Type B pancreatic cell (in vitro differentiated cells): ENCODE results near the gene ZFAND2B. TPM values are rescaled to one million over a fixed set of nuclear protein-coding genes. Genes with fewer than 3 reads are reported as not detected.
"Not testable (repeated sequence)": the region's sequence is repeated elsewhere in the genome, so short reads cannot be mapped to it uniquely, and the experiment has no call there.

ENCODE experiments used
- DNase-seq: peaks from one replicate; pipeline ENCODE4 v3.0.0; 2021; ENCODE audit warnings: mixed read lengths; ENCODE audit not compliant: unreplicated experiment; ENCODE audit errors: extremely low spot score
- H3K27ac Mint-ChIP-seq: 2 replicates; pipeline ENCODE4 v1.8.0; 2021; ENCODE audit warnings: mild to moderate bottlenecking, mixed read lengths
- H3K27me3 Mint-ChIP-seq: 2 replicates; pipeline ENCODE4 v1.8.0; 2021; ENCODE audit warnings: mixed read lengths
- H3K36me3 Mint-ChIP-seq: 2 replicates; pipeline ENCODE4 v1.8.0; 2021; ENCODE audit warnings: mixed read lengths
- H3K4me1 Mint-ChIP-seq: one replicate; pipeline ENCODE4 v1.8.0; 2021; ENCODE audit warnings: mixed read lengths; ENCODE audit not compliant: unreplicated experiment
- H3K4me3 Mint-ChIP-seq: 2 replicates; pipeline ENCODE4 v1.8.0; 2021; ENCODE audit warnings: mild to moderate bottlenecking, mixed read lengths
- H3K9me3 Mint-ChIP-seq: 2 replicates; pipeline ENCODE4 v1.8.0; 2021; ENCODE audit warnings: mixed read lengths
- CTCF ChIP-seq: fragments of 200-600 bp; sonication (generic); conservative IDR thresholded peaks from 2 replicates; pipeline ENCODE4 v1.5.0; 2021; ENCODE audit warnings: antibody characterized with exemption, mild to moderate bottlenecking
- total RNA-seq: library from RNA; stranded (reverse); gene quantifications from 2 replicates; pipeline ENCODE4 v1.2.1, GENCODE V29; 2021; ENCODE audit warnings: low replicate concordance

The ZFAND2B gene
- total RNA-seq, 1 donor from 2014 or later = 25.9 TPM

- Mint-ChIP-seq H3K36me3 (peaks cover 11% of the 10 kb centered on the region), H3K27ac (no peak overlapping the region), H3K27me3 (no peaks in the 10 kb centered on the region), H3K4me1 (no peaks in the 10 kb centered on the region), H3K4me3 (no peak overlapping the region), H3K9me3 (no peaks in the 10 kb centered on the region)
- no peak for DNase-seq
- no peak for TF ChIP-seq CTCF
Observed at GRCh38 chr2:219186754-219187456, 19.7 kb upstream of the ZFAND2B start.

- Mint-ChIP-seq H3K27ac (no peak overlapping the region), H3K4me3 (no peak overlapping the region)
Observed at GRCh38 chr2:219197388-219197787, 9.2 kb upstream of the ZFAND2B start.

GRCh38 chr2:219198974-219199373 lies 7.6 kb upstream of the ZFAND2B start:
- no peak for TF ChIP-seq CTCF
- Mint-ChIP-seq H3K9me3 (no peaks in the 10 kb centered on the region), H3K4me1 (no peaks in the 10 kb centered on the region), H3K27me3 (peaks cover 18% of the 10 kb centered on the region), H3K4me3 (no peak overlapping the region), H3K27ac (no peak overlapping the region), H3K36me3 (no peaks in the 10 kb centered on the region)
- DNase-seq = no peak

More at GRCh38 chr2:219197388-219197787, 9.2 kb upstream of the ZFAND2B start:
- no peaks in the 10 kb centered on the region for H3K36me3 Mint-ChIP-seq
- no peak for DNase-seq
- peaks cover 14% of the 10 kb centered on the region for H3K27me3 Mint-ChIP-seq
- TF ChIP-seq CTCF = no peak
- no peaks in the 10 kb centered on the region for H3K4me1 Mint-ChIP-seq
- no peaks in the 10 kb centered on the region for H3K9me3 Mint-ChIP-seq

GRCh38 chr2:219199470-219200211 lies 6.9 kb upstream of the ZFAND2B start:
- Mint-ChIP-seq H3K9me3 (no peaks in the 10 kb centered on the region), H3K4me1 (no peaks in the 10 kb centered on the region), H3K27me3 (peaks cover 18% of the 10 kb centered on the region), H3K27ac (no peak overlapping the region), H3K36me3 (no peaks in the 10 kb centered on the region), H3K4me3 (no peak overlapping the region)
- no peak for TF ChIP-seq CTCF
- no peak for DNase-seq

- H3K36me3 Mint-ChIP-seq, DNase-seq, H3K4me1 Mint-ChIP-seq, H3K27ac Mint-ChIP-seq, H3K4me3 Mint-ChIP-seq, H3K9me3 Mint-ChIP-seq: not testable (repeated sequence)
- H3K27me3 Mint-ChIP-seq = peaks cover 13% of the 10 kb centered on the region
Observed at GRCh38 chr2:219200502-219201326, 5.9 kb upstream of the ZFAND2B start.

- H3K36me3 Mint-ChIP-seq, H3K4me1 Mint-ChIP-seq, H3K27ac Mint-ChIP-seq, DNase-seq, H3K4me3 Mint-ChIP-seq, H3K9me3 Mint-ChIP-seq: not testable (repeated sequence)
- peaks cover 16% of the 10 kb centered on the region for H3K27me3 Mint-ChIP-seq
Observed at GRCh38 chr2:219201331-219201730, 5.3 kb upstream of the ZFAND2B start.
